Ovary (tissue), 9 donors: Measurements from ENCODE around the gene KIF1A. TPM values are rescaled to one million over a fixed set of nuclear protein-coding genes. Genes with fewer than 3 reads are reported as not detected.

ENCODE experiments used
- DNase-seq, 5 donors: peaks; one replicate each; pipeline ENCODE4 v3.0.0-alpha.2; 2019 to 2020
- H3K27ac ChIP-seq, 2 donors: fragments of 200-600 bp; one replicate each; pipeline versions ENCODE4 v1.5.1 to v1.8.0; 2019 to 2022
- H3K27me3 ChIP-seq: fragments of 200-600 bp; one replicate; pipeline ENCODE4 v1.8.0; 2022
- H3K36me3 ChIP-seq: fragments of 200-600 bp; sonication (generic); one replicate; pipeline ENCODE4 v1.5.1; 2019
- H3K4me1 ChIP-seq: one replicate; pipeline ENCODE4 v1.8.1; 2013; ENCODE audit warnings: mild to moderate bottlenecking, moderate library complexity; ENCODE audit not compliant: insufficient read depth
- H3K4me3 ChIP-seq: fragments of 200-600 bp; sonication (generic); one replicate; pipeline ENCODE4 v1.5.1; 2017
- H3K9me3 ChIP-seq, 2 donors: fragments of 200-600 bp in 1 of 2; sonication (generic) in 1 of 2; one replicate each; pipeline versions ENCODE4 v1.5.1 to v1.8.1; 2013 to 2019; ENCODE audit warnings: mild to moderate bottlenecking in 1 of 2, moderate library complexity in 1 of 2
- CTCF ChIP-seq, 3 donors: fragments of 450-650 bp in 2 of 3; fragments of 200-600 bp in 1 of 3; IDR thresholded peaks; one replicate each; pipeline versions ENCODE4 v1.5.1 to v1.8.0; 2016 to 2022; ENCODE audit warnings: antibody characterized with exemption in 3 of 3, mild to moderate bottlenecking in 1 of 3
- EP300 ChIP-seq: sonication (generic); formaldehyde crosslinking; IDR thresholded peaks from one replicate; pipeline ENCODE4 v1.6.1; 2017; ENCODE audit warnings: antibody characterized with exemption
- POLR2A ChIP-seq: fragments of 450-650 bp; IDR thresholded peaks from one replicate; pipeline ENCODE4 v1.6.1; 2017; ENCODE audit warnings: antibody characterized with exemption, mild to moderate bottlenecking, moderate library complexity
- WGBS, 3 donors: extraction: QIAGEN DNeasy Blood & Tissue Kit in 1 of 3; methylation state at CpG; one replicate each; pipeline versions ENCODE4 v1.1.5 to v1.1.7; 2013 to 2017; 5-methylcytosine and 5-hydroxymethylcytosine counted together
- intact Hi-C, 4 donors: fragments of 100-400 bp; cut with DNase I; formaldehyde crosslinking; loops; one replicate each; pipeline versions ENCODE4 v1.11.0 to v1.15.1; 2022 to 2023
- polyA plus RNA-seq, 2 donors: library from polyadenylated mRNA; stranded (reverse); fragments of 200-250 nt in 1 of 2; fragments of 350-450 nt in 1 of 2; fragmentation: Illumina TruSeq in 1 of 2; extraction: RNeasy Lipid Tissue Mini Kit (QIAGEN cat#74804) in 1 of 2; gene quantifications; one replicate each; pipeline ENCODE4 v1.2.3, GENCODE V29; 2013 to 2014
- total RNA-seq, 7 donors: library from RNA; depleted of rRNA in 2 of 7; stranded (reverse); fragments of >200 nt in 2 of 7; fragmentation: NEBNext Ultra II Directional in 3 of 7; extraction: Animal tissue kit (Norgen Biotek cat#: 25700) in 3 of 7; gene quantifications; one replicate each; pipeline versions ENCODE4 v1.1.0 to v1.2.4, GENCODE V29; 2016 to 2023
- donor health status: DM: no; HTN: no; CAD: no; lungs with moderate emphysema.
- donor health status: DM: no; HTN: no; CAD: no.
- donor health status: Bipolar disorder and iron deficiency.
- donor health status: DM: yes; HTN: yes; CAD: no.
- donor health status: DM: no; HTN: no; CAD: no.
- donor health status: DM: yes; HTN: yes; CAD: no.

The KIF1A gene
- total and polyA plus RNA-seq, 9 donors, result 0.48 to 4.4 (median 1.2) TPM

- no peaks in the 10 kb centered on the region for H3K27me3 ChIP-seq
- no peaks in the 10 kb centered on the region for H3K4me1 ChIP-seq
- H3K36me3 ChIP-seq, result no peaks in the 10 kb centered on the region
- no peaks in the 10 kb centered on the region for H3K9me3 ChIP-seq
- no peak overlapping the region for H3K27ac ChIP-seq
- WGBS, 3 donors, result 76 to 82% (median 81%) methylated on average over 5 of the region's 5 CpGs
- DNase-seq, result no peak
- intact Hi-C loops, result no loop called here
- no peak for TF ChIP-seq POLR2A
- TF ChIP-seq EP300, result no peak
- TF ChIP-seq CTCF (IDR thresholded peaks at IDR 0.05), result no peak
- H3K4me3 ChIP-seq, result no peak overlapping the region
These were observed 45.4 kb upstream of the KIF1A start for GRCh38 chr2:240865391-240865790.

DNA sequence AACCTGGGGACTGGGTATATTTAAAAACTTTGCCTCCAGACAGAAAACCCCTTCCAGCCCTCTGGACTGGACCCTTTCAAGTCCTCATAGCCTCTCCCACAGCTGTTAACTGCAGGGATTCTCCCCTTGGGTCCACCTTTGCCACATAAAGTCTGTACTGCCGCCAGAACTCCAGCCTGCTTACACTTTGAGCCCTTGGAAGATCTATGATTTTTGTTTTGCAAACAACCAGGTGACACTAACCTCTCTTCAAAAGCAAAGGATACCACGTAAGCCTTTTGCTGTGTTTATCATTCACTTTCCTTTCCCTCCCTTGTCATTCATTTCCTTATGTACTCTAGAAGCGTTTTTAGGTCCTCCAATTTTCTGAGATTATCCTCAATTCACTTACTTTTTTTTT lies 44.5 kb upstream of the KIF1A start:
- Histone ChIP-seq H3K36me3 (no peaks in the 10 kb centered on the region), H3K9me3 (no peaks in the 10 kb centered on the region), H3K27ac (no peak overlapping the region), H3K4me3 (no peak overlapping the region), H3K4me1 (no peaks in the 10 kb centered on the region), H3K27me3 (no peaks in the 10 kb centered on the region)
- DNase-seq, result no peak
- WGBS, 3 donors, result 65 to 85% (median 71%) methylated on average over 3 of the region's 3 CpGs
- TF ChIP-seq CTCF (IDR thresholded peaks at IDR 0.05) (no peak), POLR2A (no peak), EP300 (no peak)
- intact Hi-C loops, result no loop called here

GRCh38 chr2:240861547-240861946 lies 41.5 kb upstream of the KIF1A start:
- H3K4me1 ChIP-seq, result no peaks in the 10 kb centered on the region
- WGBS, 3 donors, result 77 to 86% (median 83%) methylated on average over 2 of the region's 2 CpGs
- TF ChIP-seq EP300, result no peak
- no peak for TF ChIP-seq CTCF (IDR thresholded peaks at IDR 0.05)
- TF ChIP-seq POLR2A, result no peak
- DNase-seq, result no peak
- intact Hi-C loops, result no loop called here
- no peaks in the 10 kb centered on the region for H3K9me3 ChIP-seq
- no peak overlapping the region for H3K4me3 ChIP-seq
- H3K36me3 ChIP-seq, result no peaks in the 10 kb centered on the region
- no peak overlapping the region for H3K27ac ChIP-seq
- H3K27me3 ChIP-seq, result no peaks in the 10 kb centered on the region

DNA sequence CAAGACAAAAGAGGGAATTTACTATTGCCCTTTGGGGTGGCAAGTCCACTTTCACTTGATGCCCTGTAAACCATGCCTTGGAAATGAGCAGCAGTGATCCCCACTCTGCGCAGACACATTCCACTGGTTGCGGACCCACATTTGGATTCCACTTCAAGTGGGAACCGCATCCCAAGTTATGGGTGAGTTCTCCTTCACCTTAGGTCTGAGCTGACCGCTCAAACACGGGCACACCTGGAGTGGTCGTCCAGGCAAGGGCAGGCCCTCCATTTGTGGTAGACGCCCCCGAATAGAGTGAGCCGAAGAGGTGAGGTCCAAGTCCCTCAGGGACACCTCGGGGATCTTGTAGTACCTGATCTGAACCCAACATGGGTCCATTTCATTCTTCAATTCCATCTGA lies 38.9 kb upstream of the KIF1A start:
- H3K27me3 ChIP-seq, result no peaks in the 10 kb centered on the region
- H3K4me1 ChIP-seq, result no peaks in the 10 kb centered on the region
- no peak overlapping the region for H3K27ac ChIP-seq
- no peaks in the 10 kb centered on the region for H3K9me3 ChIP-seq
- intact Hi-C loops, result loop anchor here in 2 of 4 donors (10.0 kb wide), 1 partner anchor 796 kb away; no protein-coding TSS in a partner anchor
- H3K4me3 ChIP-seq, result no peak overlapping the region
- no peak for TF ChIP-seq CTCF (IDR thresholded peaks at IDR 0.05)
- TF ChIP-seq POLR2A, result no peak
- no peak for TF ChIP-seq EP300
- WGBS, 3 donors, result 90 to 94% (median 91%) methylated on average over 10 of the region's 10 CpGs
- no peak for DNase-seq
- H3K36me3 ChIP-seq, result no peaks in the 10 kb centered on the region
